ENCODE measurements around the gene KLK4. TPM values are rescaled to one million over a fixed set of nuclear protein-coding genes. Genes with fewer than 3 reads are reported as not detected.
"Not testable (repeated sequence)": the region's sequence is repeated elsewhere in the genome, so short reads cannot be mapped to it uniquely, and the experiment has no call there.

KLK4 gene
- total RNA-seq, 1 donor from 2014 or later: not detected

DNA sequence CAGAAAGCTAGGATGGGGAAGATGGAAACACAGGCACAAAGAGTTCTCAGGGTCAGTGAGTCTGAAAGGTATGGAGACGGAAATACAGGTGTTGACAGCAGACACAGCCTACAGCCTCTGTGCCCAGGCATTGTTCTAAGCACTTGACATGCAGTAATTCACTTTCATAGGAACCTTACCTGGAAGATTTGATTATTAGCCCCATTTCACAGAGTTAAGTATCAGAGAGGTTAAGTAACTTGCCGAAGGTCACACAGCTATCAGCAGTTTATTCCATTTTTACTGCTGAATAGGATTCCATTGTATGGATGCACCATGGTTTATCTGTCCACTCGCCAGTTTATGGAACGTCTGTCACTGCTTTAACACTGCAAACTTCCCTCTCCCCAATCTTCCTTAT lies 13.2 kb downstream of the KLK4 start:
- no peak for DNase-seq (ENCODE audit: low read depth)
- TF ChIP-seq, protein P1, sequence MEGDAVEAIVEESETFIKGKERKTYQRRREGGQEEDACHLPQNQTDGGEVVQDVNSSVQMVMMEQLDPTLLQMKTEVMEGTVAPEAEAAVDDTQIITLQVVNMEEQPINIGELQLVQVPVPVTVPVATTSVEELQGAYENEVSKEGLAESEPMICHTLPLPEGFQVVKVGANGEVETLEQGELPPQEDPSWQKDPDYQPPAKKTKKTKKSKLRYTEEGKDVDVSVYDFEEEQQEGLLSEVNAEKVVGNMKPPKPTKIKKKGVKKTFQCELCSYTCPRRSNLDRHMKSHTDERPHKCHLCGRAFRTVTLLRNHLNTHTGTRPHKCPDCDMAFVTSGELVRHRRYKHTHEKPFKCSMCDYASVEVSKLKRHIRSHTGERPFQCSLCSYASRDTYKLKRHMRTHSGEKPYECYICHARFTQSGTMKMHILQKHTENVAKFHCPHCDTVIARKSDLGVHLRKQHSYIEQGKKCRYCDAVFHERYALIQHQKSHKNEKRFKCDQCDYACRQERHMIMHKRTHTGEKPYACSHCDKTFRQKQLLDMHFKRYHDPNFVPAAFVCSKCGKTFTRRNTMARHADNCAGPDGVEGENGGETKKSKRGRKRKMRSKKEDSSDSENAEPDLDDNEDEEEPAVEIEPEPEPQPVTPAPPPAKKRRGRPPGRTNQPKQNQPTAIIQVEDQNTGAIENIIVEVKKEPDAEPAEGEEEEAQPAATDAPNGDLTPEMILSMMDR (IDR thresholded peaks at IDR 0.05; ENCODE audit: insufficient read depth, low read length, poor library complexity, severe bottlenecking): no peak
- H3K27me3 ChIP-seq (ENCODE audit: control insufficient read depth, insufficient read depth, low read length): no peaks in the 10 kb centered on the region
- no peak overlapping the region for H3K4me3 ChIP-seq (ENCODE audit: low read depth, low read length)
- H3K36me3 ChIP-seq (ENCODE audit: control insufficient read depth, insufficient read depth, low read length): no peaks in the 10 kb centered on the region

DNA sequence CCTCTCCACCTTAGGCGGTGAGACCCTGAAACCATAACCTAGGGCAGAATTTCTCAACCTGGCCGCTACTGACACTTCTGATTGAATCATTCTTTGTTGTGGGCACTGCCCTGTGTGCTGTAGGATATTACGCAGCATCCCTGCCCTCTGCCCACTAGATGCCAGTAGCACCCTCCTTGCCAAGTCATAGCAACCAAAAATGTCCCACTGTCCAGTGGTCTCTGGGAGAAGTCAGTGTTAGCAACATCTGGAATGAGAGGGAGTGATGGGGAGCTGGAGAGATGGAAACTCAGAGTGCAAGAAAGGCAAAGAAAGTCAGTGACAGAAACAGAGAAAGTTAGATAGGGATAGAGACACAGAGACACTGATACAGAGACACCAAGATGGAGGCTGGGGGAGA lies 13.6 kb downstream of the KLK4 start:
- H3K36me3 ChIP-seq (ENCODE audit: control insufficient read depth, insufficient read depth, low read length): no peaks in the 10 kb centered on the region
- TF ChIP-seq, protein P1 (IDR thresholded peaks at IDR 0.05; ENCODE audit: insufficient read depth, low read length, poor library complexity, severe bottlenecking): no peak
- H3K27me3 ChIP-seq (ENCODE audit: control insufficient read depth, insufficient read depth, low read length): no peaks in the 10 kb centered on the region
- no peak overlapping the region for H3K4me3 ChIP-seq (ENCODE audit: low read depth, low read length)
- no peak for DNase-seq (ENCODE audit: low read depth)

DNA sequence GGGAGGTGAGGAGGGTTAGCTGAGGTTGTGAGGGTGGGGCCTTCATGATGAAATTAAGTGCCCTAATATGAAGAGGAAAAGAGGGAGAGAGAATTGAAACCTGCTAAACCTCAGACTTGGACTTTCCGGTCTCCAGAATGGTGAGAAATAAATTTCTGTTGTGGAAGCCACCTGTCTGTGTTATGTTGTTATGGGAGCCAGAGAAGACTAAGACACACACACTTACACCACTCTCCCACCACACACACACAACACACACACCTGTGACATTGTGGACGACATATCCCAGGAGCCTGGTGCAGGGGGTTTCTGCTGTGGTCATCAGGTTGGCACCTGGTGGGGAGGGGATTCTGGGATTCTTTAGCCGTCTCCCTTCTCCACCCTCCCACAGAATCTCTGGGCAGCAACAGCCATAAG lies 14.0 kb downstream of the KLK4 start:
- Histone ChIP-seq H3K4me3 (ENCODE audit: low read depth, low read length) (no peak overlapping the region), H3K36me3 (ENCODE audit: control insufficient read depth, insufficient read depth, low read length) (no peaks in the 10 kb centered on the region), H3K27me3 (ENCODE audit: control insufficient read depth, insufficient read depth, low read length) (no peaks in the 10 kb centered on the region)
- no peak for DNase-seq (ENCODE audit: low read depth)
- TF ChIP-seq, protein P1 (IDR thresholded peaks at IDR 0.05; ENCODE audit: insufficient read depth, low read length, poor library complexity, severe bottlenecking): no peak

DNA sequence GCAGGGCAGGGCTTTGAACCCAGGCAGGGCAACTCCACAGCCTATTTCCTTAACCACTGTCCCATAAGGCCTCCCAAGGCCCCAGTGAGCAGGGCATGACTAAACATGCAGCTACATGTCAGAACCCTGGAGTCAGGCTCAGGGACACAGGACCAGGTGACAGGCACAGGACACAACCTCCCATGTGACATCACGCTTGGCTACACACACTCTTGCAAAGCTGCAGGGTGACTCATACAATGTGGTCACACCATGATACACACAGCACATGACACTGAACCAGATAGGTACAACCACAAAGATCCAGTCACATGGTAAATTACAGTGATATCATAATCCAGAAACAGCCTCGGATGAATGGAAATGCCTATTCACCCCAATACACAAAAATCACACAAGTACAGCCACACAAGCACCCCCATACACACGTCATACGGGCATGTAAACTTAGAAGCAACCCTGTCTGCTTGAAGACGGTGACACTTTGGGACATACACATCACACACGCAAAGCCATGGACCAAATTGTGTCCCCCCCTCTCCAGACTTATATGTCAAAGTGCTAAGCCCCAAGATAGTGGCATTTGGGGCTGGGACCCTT lies 14.5 kb downstream of the KLK4 start:
- TF ChIP-seq, protein P1 (IDR thresholded peaks at IDR 0.05; ENCODE audit: insufficient read depth, low read length, poor library complexity, severe bottlenecking): no peak
- no peaks in the 10 kb centered on the region for H3K36me3 ChIP-seq (ENCODE audit: control insufficient read depth, insufficient read depth, low read length)
- no peak overlapping the region for H3K4me3 ChIP-seq (ENCODE audit: low read depth, low read length)
- no peaks in the 10 kb centered on the region for H3K27me3 ChIP-seq (ENCODE audit: control insufficient read depth, insufficient read depth, low read length)
- DNase-seq (ENCODE audit: low read depth): peak; percentile 82

DNA sequence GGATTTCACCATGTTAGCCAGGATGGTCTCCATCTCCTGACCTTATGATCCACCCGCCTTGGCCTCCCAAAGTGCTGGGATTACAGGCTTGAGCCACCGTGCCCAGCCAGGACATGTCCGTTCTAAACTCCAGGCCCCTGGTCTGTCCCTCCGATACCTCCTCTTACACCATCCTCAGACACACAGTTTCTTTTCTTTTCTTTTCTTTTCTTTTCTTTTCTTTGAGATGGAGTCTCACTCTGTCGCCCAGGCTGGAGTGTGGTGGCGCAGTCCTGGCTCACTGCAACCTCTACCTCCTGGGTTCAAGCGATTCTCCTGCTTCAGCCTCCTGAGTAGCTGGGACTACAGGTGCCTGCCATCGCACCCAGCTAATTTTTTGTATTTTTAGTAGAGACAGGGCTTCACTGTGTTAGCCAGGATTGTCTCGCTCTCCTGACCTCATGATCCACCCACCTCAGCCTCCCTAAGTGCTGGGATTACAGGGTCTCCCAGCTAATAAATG lies 15.1 kb downstream of the KLK4 start:
- H3K4me3 ChIP-seq (ENCODE audit: low read depth, low read length); H3K27me3 ChIP-seq (ENCODE audit: control insufficient read depth, insufficient read depth, low read length); DNase-seq (ENCODE audit: low read depth); H3K36me3 ChIP-seq (ENCODE audit: control insufficient read depth, insufficient read depth, low read length): not testable (repeated sequence)

DNA sequence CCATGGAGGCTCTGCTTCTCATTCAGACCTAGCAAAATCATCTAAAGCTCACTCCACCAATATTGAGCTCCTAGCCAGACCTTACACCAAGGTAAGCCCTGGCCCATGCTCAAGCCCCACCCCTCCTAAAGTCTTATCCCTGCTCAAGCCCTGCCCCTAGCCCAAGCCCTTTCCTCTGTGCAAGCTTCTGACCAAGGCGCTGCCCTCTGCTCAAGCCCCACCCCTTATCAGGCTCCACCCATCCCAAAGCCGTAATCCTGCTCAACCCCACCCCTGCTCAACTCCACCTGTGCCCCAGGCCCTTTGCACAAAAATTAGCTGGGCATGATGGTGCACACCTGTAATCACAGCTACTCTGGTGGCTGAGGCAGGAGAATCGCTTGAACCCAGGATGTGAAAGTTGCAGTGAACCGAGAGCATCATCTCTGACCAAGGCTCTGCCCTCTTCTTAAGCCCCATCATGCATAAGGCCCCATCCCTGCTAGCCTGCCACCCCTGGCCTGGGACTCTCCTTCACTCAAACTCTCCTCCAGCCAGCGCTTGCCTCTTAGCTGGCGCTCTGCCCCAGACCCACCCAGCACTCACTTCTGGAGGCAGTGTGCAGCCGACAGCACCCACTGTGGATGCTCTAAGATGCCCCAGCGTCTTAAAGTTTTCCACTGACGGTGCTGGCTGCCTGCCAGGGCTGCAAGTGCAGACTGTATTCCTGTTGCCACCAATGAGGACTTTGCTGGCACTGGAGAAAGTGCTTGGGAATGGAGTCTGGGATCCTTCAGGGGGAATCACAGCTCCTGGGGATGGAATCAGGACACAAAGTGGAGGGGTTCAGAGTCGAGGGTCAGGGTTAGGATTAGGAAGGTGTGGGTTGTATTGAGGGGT lies 16.5 kb downstream of the KLK4 start:
- TF ChIP-seq, protein P1 (IDR thresholded peaks at IDR 0.05; ENCODE audit: insufficient read depth, low read length, poor library complexity, severe bottlenecking): no peak
- Histone ChIP-seq H3K4me3 (ENCODE audit: low read depth, low read length) (no peak overlapping the region), H3K27me3 (ENCODE audit: control insufficient read depth, insufficient read depth, low read length) (no peaks in the 10 kb centered on the region), H3K36me3 (ENCODE audit: control insufficient read depth, insufficient read depth, low read length) (no peaks in the 10 kb centered on the region)
- DNase-seq (ENCODE audit: low read depth): no peak
